ENCODE data around the gene PFDN4.

The PFDN4 gene

GRCh38 chr20:54215157-54215789, 7.4 kb downstream of the PFDN4 start:
- no peak overlapping the region for H4K8ac ChIP-seq (ENCODE audit: low read depth, low read length)
- H3K56ac ChIP-seq (ENCODE audit: low read length): no peak overlapping the region
- WGBS (ENCODE audit: extremely low coverage, insufficient coverage, low lambda C conversion rate): no CpG with 5 or more reads among the region's 3 CpGs
- no peak overlapping the region for H2BK120ac ChIP-seq (ENCODE audit: low read depth, low read length)
- no peak overlapping the region for H3K4me2 ChIP-seq (ENCODE audit: low read length)
- H3K23ac ChIP-seq (ENCODE audit: low read length): no peak overlapping the region
- H2AK5ac ChIP-seq (ENCODE audit: low read length): no peak overlapping the region
- peaks cover 14% of the 10 kb centered on the region for H3K79me1 ChIP-seq (ENCODE audit: low read length)
- no peak overlapping the region for H3K27ac ChIP-seq (ENCODE audit: low read depth, low read length)
- H3K4me1 ChIP-seq (ENCODE audit: control insufficient read depth, low read depth, low read length): peaks cover under 1% of the 10 kb centered on the region
- H3K18ac ChIP-seq (ENCODE audit: low read length): no peak overlapping the region
- H3K27me3 ChIP-seq (ENCODE audit: insufficient read depth, low read length, poor library complexity): no peaks in the 10 kb centered on the region
- H4K5ac ChIP-seq (ENCODE audit: low read length): no peak overlapping the region
- H3K4me3 ChIP-seq (ENCODE audit: low read length): no peak overlapping the region
- H3K4ac ChIP-seq (ENCODE audit: low read depth, low read length): no peak overlapping the region
- peaks cover 3% of the 10 kb centered on the region for H3K36me3 ChIP-seq (ENCODE audit: control insufficient read depth, insufficient read depth, low read length)
- no peak overlapping the region for H2BK5ac ChIP-seq (ENCODE audit: low read length)
- no peak overlapping the region for H2BK15ac ChIP-seq (replicated peaks; ENCODE audit: low read depth)
- H3K79me2 ChIP-seq (ENCODE audit: control insufficient read depth, insufficient read depth, low read length): peaks cover 32% of the 10 kb centered on the region
- no peak overlapping the region for H3K9ac ChIP-seq (ENCODE audit: low read length)
- no peak for DNase-seq

GRCh38 chr20:54217762-54218161, 9.9 kb downstream of the PFDN4 start:
- peaks cover 10% of the 10 kb centered on the region for H3K79me2 ChIP-seq (ENCODE audit: control insufficient read depth, insufficient read depth, low read length)
- no peaks in the 10 kb centered on the region for H3K27me3 ChIP-seq (ENCODE audit: insufficient read depth, low read length, poor library complexity)
- no peak overlapping the region for H3K18ac ChIP-seq (ENCODE audit: low read length)
- H3K4me1 ChIP-seq (ENCODE audit: control insufficient read depth, low read depth, low read length): peaks cover 5% of the 10 kb centered on the region
- no peak overlapping the region for H2BK15ac ChIP-seq (replicated peaks; ENCODE audit: low read depth)
- no CpG with 5 or more reads among the region's 7 CpGs for WGBS (ENCODE audit: extremely low coverage, insufficient coverage, low lambda C conversion rate)
- H2AK5ac ChIP-seq (ENCODE audit: low read length): no peak overlapping the region
- no peak overlapping the region for H3K27ac ChIP-seq (ENCODE audit: low read depth, low read length)
- H3K23ac ChIP-seq (ENCODE audit: low read length): no peak overlapping the region
- no peak overlapping the region for H3K4me2 ChIP-seq (ENCODE audit: low read length)
- no peak overlapping the region for H2BK5ac ChIP-seq (ENCODE audit: low read length)
- H3K56ac ChIP-seq (ENCODE audit: low read length): no peak overlapping the region
- peaks cover 3% of the 10 kb centered on the region for H3K36me3 ChIP-seq (ENCODE audit: control insufficient read depth, insufficient read depth, low read length)
- H3K9ac ChIP-seq (ENCODE audit: low read length): no peak overlapping the region
- no peak overlapping the region for H3K4me3 ChIP-seq (ENCODE audit: low read length)
- H3K4ac ChIP-seq (ENCODE audit: low read depth, low read length): no peak overlapping the region
- no peak overlapping the region for H4K8ac ChIP-seq (ENCODE audit: low read depth, low read length)
- H4K5ac ChIP-seq (ENCODE audit: low read length): no peak overlapping the region
- no peak overlapping the region for H2BK120ac ChIP-seq (ENCODE audit: low read depth, low read length)
- DNase-seq: peak; percentile 35
- peaks cover 7% of the 10 kb centered on the region for H3K79me1 ChIP-seq (ENCODE audit: low read length)

GRCh38 chr20:54218470-54218869, 10.6 kb downstream of the PFDN4 start:
- H3K36me3 ChIP-seq (ENCODE audit: control insufficient read depth, insufficient read depth, low read length): peaks cover 3% of the 10 kb centered on the region
- H3K4me1 ChIP-seq (ENCODE audit: control insufficient read depth, low read depth, low read length): peaks cover 8% of the 10 kb centered on the region
- H3K4me2 ChIP-seq (ENCODE audit: low read length): no peak overlapping the region
- H3K27ac ChIP-seq (ENCODE audit: low read depth, low read length): no peak overlapping the region
- no peak overlapping the region for H3K4ac ChIP-seq (ENCODE audit: low read depth, low read length)
- H2BK120ac ChIP-seq (ENCODE audit: low read depth, low read length): no peak overlapping the region
- no peak for DNase-seq
- H4K5ac ChIP-seq (ENCODE audit: low read length): no peak overlapping the region
- peaks cover 7% of the 10 kb centered on the region for H3K79me1 ChIP-seq (ENCODE audit: low read length)
- no peaks in the 10 kb centered on the region for H3K27me3 ChIP-seq (ENCODE audit: insufficient read depth, low read length, poor library complexity)
- H3K79me2 ChIP-seq (ENCODE audit: control insufficient read depth, insufficient read depth, low read length): peaks cover 5% of the 10 kb centered on the region
- no peak overlapping the region for H3K9ac ChIP-seq (ENCODE audit: low read length)
- no peak overlapping the region for H2BK5ac ChIP-seq (ENCODE audit: low read length)
- H2AK5ac ChIP-seq (ENCODE audit: low read length): no peak overlapping the region
- no peak overlapping the region for H3K23ac ChIP-seq (ENCODE audit: low read length)
- H4K8ac ChIP-seq (ENCODE audit: low read depth, low read length): no peak overlapping the region
- H3K4me3 ChIP-seq (ENCODE audit: low read length): no peak overlapping the region
- H3K56ac ChIP-seq (ENCODE audit: low read length): no peak overlapping the region
- no peak overlapping the region for H2BK15ac ChIP-seq (replicated peaks; ENCODE audit: low read depth)
- H3K18ac ChIP-seq (ENCODE audit: low read length): no peak overlapping the region

GRCh38 chr20:54219751-54220426, 12.0 kb downstream of the PFDN4 start:
- Histone ChIP-seq H4K8ac (ENCODE audit: low read depth, low read length) (no peak overlapping the region), H3K18ac (ENCODE audit: low read length) (no peak overlapping the region), H3K36me3 (ENCODE audit: control insufficient read depth, insufficient read depth, low read length) (peaks cover 1% of the 10 kb centered on the region), H3K4ac (ENCODE audit: low read depth, low read length) (no peak overlapping the region), H3K56ac (ENCODE audit: low read length) (no peak overlapping the region), H2AK5ac (ENCODE audit: low read length) (no peak overlapping the region), H3K4me2 (ENCODE audit: low read length) (no peak overlapping the region), H2BK120ac (ENCODE audit: low read depth, low read length) (no peak overlapping the region), H3K9ac (ENCODE audit: low read length) (no peak overlapping the region), H3K79me1 (ENCODE audit: low read length) (peaks cover 2% of the 10 kb centered on the region), H3K27me3 (ENCODE audit: insufficient read depth, low read length, poor library complexity) (no peaks in the 10 kb centered on the region), H3K23ac (ENCODE audit: low read length) (no peak overlapping the region), H3K79me2 (ENCODE audit: control insufficient read depth, insufficient read depth, low read length) (peaks cover 2% of the 10 kb centered on the region), H3K27ac (ENCODE audit: low read depth, low read length) (no peak overlapping the region), H2BK5ac (ENCODE audit: low read length) (no peak overlapping the region), H4K5ac (ENCODE audit: low read length) (no peak overlapping the region), H3K4me1 (ENCODE audit: control insufficient read depth, low read depth, low read length) (peaks cover 11% of the 10 kb centered on the region), H2BK15ac (replicated peaks; ENCODE audit: low read depth) (no peak overlapping the region), H3K4me3 (ENCODE audit: low read length) (no peak overlapping the region)
- WGBS (ENCODE audit: extremely low coverage, insufficient coverage, low lambda C conversion rate): 100% methylated on average over 1 of the region's 6 CpGs
- DNase-seq: peak; percentile 56

- Histone ChIP-seq H3K4me1 (ENCODE audit: control insufficient read depth, low read depth, low read length) (peaks cover 11% of the 10 kb centered on the region), H2AK5ac (ENCODE audit: low read length) (no peak overlapping the region), H3K79me1 (ENCODE audit: low read length) (peaks cover under 1% of the 10 kb centered on the region), H2BK120ac (ENCODE audit: low read depth, low read length) (no peak overlapping the region), H3K56ac (ENCODE audit: low read length) (no peak overlapping the region), H3K9ac (ENCODE audit: low read length) (no peak overlapping the region), H3K27me3 (ENCODE audit: insufficient read depth, low read length, poor library complexity) (no peaks in the 10 kb centered on the region), H3K79me2 (ENCODE audit: control insufficient read depth, insufficient read depth, low read length) (no peaks in the 10 kb centered on the region), H4K5ac (ENCODE audit: low read length) (no peak overlapping the region), H3K4me3 (ENCODE audit: low read length) (no peak overlapping the region), H2BK5ac (ENCODE audit: low read length) (no peak overlapping the region), H4K8ac (ENCODE audit: low read depth, low read length) (no peak overlapping the region), H3K4ac (ENCODE audit: low read depth, low read length) (no peak overlapping the region), H3K36me3 (ENCODE audit: control insufficient read depth, insufficient read depth, low read length) (peaks cover under 1% of the 10 kb centered on the region), H3K23ac (ENCODE audit: low read length) (no peak overlapping the region), H3K4me2 (ENCODE audit: low read length) (no peak overlapping the region), H2BK15ac (replicated peaks; ENCODE audit: low read depth) (no peak overlapping the region), H3K27ac (ENCODE audit: low read depth, low read length) (no peak overlapping the region), H3K18ac (ENCODE audit: low read length) (no peak overlapping the region)
- WGBS (ENCODE audit: extremely low coverage, insufficient coverage, low lambda C conversion rate): no CpG with 5 or more reads among the region's 6 CpGs
- DNase-seq: no peak
These were observed 12.8 kb downstream of the PFDN4 start for GRCh38 chr20:54220722-54221121.

GRCh38 chr20:54221353-54221752, 13.5 kb downstream of the PFDN4 start:
- no peak overlapping the region for H3K23ac ChIP-seq (ENCODE audit: low read length)
- H2BK15ac ChIP-seq (replicated peaks; ENCODE audit: low read depth): no peak overlapping the region
- peaks cover 11% of the 10 kb centered on the region for H3K4me1 ChIP-seq (ENCODE audit: control insufficient read depth, low read depth, low read length)
- H3K18ac ChIP-seq (ENCODE audit: low read length): no peak overlapping the region
- H3K9ac ChIP-seq (ENCODE audit: low read length): no peak overlapping the region
- H3K56ac ChIP-seq (ENCODE audit: low read length): no peak overlapping the region
- no peak overlapping the region for H4K8ac ChIP-seq (ENCODE audit: low read depth, low read length)
- H3K79me2 ChIP-seq (ENCODE audit: control insufficient read depth, insufficient read depth, low read length): no peaks in the 10 kb centered on the region
- no peaks in the 10 kb centered on the region for H3K36me3 ChIP-seq (ENCODE audit: control insufficient read depth, insufficient read depth, low read length)
- no peak overlapping the region for H2BK5ac ChIP-seq (ENCODE audit: low read length)
- H3K4me2 ChIP-seq (ENCODE audit: low read length): no peak overlapping the region
- H3K4ac ChIP-seq (ENCODE audit: low read depth, low read length): no peak overlapping the region
- H3K4me3 ChIP-seq (ENCODE audit: low read length): no peak overlapping the region
- no peaks in the 10 kb centered on the region for H3K27me3 ChIP-seq (ENCODE audit: insufficient read depth, low read length, poor library complexity)
- H3K27ac ChIP-seq (ENCODE audit: low read depth, low read length): no peak overlapping the region
- WGBS (ENCODE audit: extremely low coverage, insufficient coverage, low lambda C conversion rate): no CpG with 5 or more reads among the region's 4 CpGs
- no peak overlapping the region for H2BK120ac ChIP-seq (ENCODE audit: low read depth, low read length)
- no peaks in the 10 kb centered on the region for H3K79me1 ChIP-seq (ENCODE audit: low read length)
- no peak for DNase-seq
- no peak overlapping the region for H2AK5ac ChIP-seq (ENCODE audit: low read length)
- H4K5ac ChIP-seq (ENCODE audit: low read length): no peak overlapping the region

Data from mesendoderm (in vitro differentiated cells).